Measurements from ENCODE around the gene FBXL16. TPM values are rescaled to one million over a fixed set of nuclear protein-coding genes. Genes with fewer than 3 reads are reported as not detected.

The FBXL16 gene
- total and polyA plus RNA-seq, 9 of the 15 experiments (the other 6 are each of a cell fraction or from before 2014, with no cell fraction given), result 0.21 to 8.2 (median 1.7) TPM

DNA sequence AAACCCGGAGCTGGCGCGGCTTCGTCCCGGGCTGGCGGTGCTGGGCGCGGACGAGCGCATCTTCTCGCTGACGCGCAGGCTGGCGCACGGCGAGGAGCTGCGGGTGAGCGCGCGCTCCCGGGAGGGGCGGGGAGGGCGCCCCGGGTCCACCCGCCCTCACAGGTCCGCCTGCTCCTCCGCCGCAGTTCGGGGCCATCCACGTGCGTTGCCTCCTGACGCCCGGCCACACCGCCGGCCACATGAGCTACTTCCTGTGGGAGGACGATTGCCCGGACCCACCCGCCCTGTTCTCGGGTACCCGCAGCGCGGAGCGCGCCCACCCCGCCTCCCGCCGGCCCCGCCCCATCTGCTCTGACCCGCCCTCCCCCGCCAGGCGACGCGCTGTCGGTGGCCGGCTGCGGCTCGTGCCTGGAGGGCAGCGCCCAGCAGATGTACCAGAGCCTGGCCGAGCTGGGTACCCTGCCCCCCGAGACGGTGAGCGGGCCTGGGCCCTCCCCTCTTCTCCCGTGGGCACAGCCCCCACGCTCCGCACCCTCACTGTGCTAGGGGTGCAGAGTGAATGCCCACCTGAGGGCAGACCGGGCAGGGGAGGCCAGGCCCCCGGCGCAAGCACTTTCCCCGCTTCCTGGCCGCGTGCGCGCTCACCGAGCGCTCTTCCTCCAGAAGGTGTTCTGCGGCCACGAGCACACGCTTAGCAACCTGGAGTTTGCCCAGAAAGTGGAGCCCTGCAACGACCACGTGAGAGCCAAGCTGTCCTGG lies 22.7 kb upstream of the FBXL16 start (continued):
- TF ChIP-seq MAZ (CRISPR knock-in tag; conservative IDR thresholded peaks at IDR 0.05 in 1 of 2, IDR thresholded peaks at IDR 0.05 in 1 of 2), result peak; percentile 46 to 71; a peak in 3 of 4 replicates
- TF ChIP-seq NKRF (IDR thresholded peaks at IDR 0.05; ENCODE audit: borderline replicate concordance), result peak; percentile 48; the same call in 1 of the 2 replicates
- TF ChIP-seq, protein P1, sequence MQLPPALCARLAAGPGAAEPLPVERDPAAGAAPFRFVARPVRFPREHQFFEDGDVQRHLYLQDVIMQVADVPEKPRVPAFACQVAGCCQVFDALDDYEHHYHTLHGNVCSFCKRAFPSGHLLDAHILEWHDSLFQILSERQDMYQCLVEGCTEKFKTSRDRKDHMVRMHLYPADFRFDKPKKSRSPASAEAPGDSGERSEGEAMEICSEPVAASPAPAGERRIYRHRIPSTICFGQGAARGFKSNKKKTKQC (CRISPR knock-in tag; IDR thresholded peaks at IDR 0.05), result 0 out of 2 replicates have a peak, but pooled peaks have one; percentile 18
- TF ChIP-seq STAG1 (CRISPR knock-in tag; IDR thresholded peaks at IDR 0.05; ENCODE audit: borderline replicate concordance), result no peak
- TF ChIP-seq HDAC6 (IDR thresholded peaks at IDR 0.05; ENCODE audit: low read depth, low read length), result no peak
- TF ChIP-seq, protein P2, sequence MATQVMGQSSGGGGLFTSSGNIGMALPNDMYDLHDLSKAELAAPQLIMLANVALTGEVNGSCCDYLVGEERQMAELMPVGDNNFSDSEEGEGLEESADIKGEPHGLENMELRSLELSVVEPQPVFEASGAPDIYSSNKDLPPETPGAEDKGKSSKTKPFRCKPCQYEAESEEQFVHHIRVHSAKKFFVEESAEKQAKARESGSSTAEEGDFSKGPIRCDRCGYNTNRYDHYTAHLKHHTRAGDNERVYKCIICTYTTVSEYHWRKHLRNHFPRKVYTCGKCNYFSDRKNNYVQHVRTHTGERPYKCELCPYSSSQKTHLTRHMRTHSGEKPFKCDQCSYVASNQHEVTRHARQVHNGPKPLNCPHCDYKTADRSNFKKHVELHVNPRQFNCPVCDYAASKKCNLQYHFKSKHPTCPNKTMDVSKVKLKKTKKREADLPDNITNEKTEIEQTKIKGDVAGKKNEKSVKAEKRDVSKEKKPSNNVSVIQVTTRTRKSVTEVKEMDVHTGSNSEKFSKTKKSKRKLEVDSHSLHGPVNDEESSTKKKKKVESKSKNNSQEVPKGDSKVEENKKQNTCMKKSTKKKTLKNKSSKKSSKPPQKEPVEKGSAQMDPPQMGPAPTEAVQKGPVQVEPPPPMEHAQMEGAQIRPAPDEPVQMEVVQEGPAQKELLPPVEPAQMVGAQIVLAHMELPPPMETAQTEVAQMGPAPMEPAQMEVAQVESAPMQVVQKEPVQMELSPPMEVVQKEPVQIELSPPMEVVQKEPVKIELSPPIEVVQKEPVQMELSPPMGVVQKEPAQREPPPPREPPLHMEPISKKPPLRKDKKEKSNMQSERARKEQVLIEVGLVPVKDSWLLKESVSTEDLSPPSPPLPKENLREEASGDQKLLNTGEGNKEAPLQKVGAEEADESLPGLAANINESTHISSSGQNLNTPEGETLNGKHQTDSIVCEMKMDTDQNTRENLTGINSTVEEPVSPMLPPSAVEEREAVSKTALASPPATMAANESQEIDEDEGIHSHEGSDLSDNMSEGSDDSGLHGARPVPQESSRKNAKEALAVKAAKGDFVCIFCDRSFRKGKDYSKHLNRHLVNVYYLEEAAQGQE (IDR thresholded peaks at IDR 0.05; ENCODE audit: borderline replicate concordance), result no peak
- TF ChIP-seq, protein P2 (CRISPR knock-in tag; IDR thresholded peaks at IDR 0.05; ENCODE audit: low read depth), result no peak
- TF ChIP-seq, protein P3, sequence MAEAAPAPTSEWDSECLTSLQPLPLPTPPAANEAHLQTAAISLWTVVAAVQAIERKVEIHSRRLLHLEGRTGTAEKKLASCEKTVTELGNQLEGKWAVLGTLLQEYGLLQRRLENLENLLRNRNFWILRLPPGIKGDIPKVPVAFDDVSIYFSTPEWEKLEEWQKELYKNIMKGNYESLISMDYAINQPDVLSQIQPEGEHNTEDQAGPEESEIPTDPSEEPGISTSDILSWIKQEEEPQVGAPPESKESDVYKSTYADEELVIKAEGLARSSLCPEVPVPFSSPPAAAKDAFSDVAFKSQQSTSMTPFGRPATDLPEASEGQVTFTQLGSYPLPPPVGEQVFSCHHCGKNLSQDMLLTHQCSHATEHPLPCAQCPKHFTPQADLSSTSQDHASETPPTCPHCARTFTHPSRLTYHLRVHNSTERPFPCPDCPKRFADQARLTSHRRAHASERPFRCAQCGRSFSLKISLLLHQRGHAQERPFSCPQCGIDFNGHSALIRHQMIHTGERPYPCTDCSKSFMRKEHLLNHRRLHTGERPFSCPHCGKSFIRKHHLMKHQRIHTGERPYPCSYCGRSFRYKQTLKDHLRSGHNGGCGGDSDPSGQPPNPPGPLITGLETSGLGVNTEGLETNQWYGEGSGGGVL (CRISPR knock-in tag; IDR thresholded peaks at IDR 0.05), result no peak
- no peak for TF ChIP-seq GMEB1 (CRISPR knock-in tag; IDR thresholded peaks at IDR 0.05)
- TF ChIP-seq SIX5 (IDR thresholded peaks at IDR 0.05; ENCODE audit: borderline replicate concordance in 1 of 2, insufficient read depth in 1 of 2, low read depth in 1 of 2, low read length in 2 of 2), result no peak

Data from K562 (cell line).